ENCODE measurements around the gene HERC3. TPM values are rescaled to one million over a fixed set of nuclear protein-coding genes. Genes with fewer than 3 reads are reported as not detected.

Gene HERC3
- total and polyA plus RNA-seq, 4 donors, result 5.1 to 22.1 (median 10.0) TPM

DNA sequence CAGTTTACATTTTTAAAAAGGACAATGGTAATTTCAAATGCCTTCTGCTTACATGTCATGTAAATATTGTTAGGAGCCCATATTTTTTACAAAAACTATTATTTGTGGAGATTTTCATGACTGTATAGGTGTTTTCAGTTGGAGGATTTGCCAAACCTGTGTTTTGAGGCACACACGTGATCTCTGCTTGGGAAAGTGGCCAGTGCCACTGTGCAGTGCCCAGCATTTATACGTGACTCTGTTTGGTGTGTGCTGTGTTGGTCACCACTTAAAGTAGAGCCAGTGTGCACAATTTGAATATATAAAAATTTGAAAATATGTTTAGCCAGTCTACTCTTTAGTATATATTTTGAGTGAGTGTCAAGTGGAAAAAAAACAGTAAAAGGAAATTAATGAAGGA lies 132.1 kb downstream of the HERC3 start:
- WGBS, result 58% methylated on average over 2 of the region's 2 CpGs
- no peak overlapping the region for H3K9ac ChIP-seq (ENCODE audit: low read depth in 1 of 2, low read length in 2 of 2)
- peaks cover 4 to 10% (median 8%) of the 10 kb centered on the region in 4 donors for H3K4me1 ChIP-seq (ENCODE audit: control insufficient read depth in 4 of 4, insufficient read depth in 4 of 4, low read length in 3 of 4)
- no peaks in the 10 kb centered on the region for H3K9me3 ChIP-seq (ENCODE audit: control insufficient read depth in 4 of 4, low read length in 3 of 4)
- TF ChIP-seq ATF3 (IDR thresholded peaks at IDR 0.05) (no peak), TAF1 (conservative IDR thresholded peaks at IDR 0.05) (no peak), MAX (IDR thresholded peaks at IDR 0.05) (no peak), FOXA1 (IDR thresholded peaks at IDR 0.05) (no peak), RXRA (IDR thresholded peaks at IDR 0.05) (no peak), FOXA2 (IDR thresholded peaks at IDR 0.05) (no peak), HNF4G (IDR thresholded peaks at IDR 0.05) (no peak), NR2F2 (IDR thresholded peaks at IDR 0.05) (no peak)
- TF ChIP-seq, protein P1, sequence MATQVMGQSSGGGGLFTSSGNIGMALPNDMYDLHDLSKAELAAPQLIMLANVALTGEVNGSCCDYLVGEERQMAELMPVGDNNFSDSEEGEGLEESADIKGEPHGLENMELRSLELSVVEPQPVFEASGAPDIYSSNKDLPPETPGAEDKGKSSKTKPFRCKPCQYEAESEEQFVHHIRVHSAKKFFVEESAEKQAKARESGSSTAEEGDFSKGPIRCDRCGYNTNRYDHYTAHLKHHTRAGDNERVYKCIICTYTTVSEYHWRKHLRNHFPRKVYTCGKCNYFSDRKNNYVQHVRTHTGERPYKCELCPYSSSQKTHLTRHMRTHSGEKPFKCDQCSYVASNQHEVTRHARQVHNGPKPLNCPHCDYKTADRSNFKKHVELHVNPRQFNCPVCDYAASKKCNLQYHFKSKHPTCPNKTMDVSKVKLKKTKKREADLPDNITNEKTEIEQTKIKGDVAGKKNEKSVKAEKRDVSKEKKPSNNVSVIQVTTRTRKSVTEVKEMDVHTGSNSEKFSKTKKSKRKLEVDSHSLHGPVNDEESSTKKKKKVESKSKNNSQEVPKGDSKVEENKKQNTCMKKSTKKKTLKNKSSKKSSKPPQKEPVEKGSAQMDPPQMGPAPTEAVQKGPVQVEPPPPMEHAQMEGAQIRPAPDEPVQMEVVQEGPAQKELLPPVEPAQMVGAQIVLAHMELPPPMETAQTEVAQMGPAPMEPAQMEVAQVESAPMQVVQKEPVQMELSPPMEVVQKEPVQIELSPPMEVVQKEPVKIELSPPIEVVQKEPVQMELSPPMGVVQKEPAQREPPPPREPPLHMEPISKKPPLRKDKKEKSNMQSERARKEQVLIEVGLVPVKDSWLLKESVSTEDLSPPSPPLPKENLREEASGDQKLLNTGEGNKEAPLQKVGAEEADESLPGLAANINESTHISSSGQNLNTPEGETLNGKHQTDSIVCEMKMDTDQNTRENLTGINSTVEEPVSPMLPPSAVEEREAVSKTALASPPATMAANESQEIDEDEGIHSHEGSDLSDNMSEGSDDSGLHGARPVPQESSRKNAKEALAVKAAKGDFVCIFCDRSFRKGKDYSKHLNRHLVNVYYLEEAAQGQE (IDR thresholded peaks at IDR 0.05), result no peak
- H3K4me3 ChIP-seq (ENCODE audit: low read depth in 1 of 3, low read length in 3 of 3), result no peak overlapping the region
- H3K27ac ChIP-seq (ENCODE audit: low read depth in 1 of 2, low read length in 2 of 2), result no peak overlapping the region
- H3K36me3 ChIP-seq (ENCODE audit: control insufficient read depth in 4 of 4, insufficient read depth in 3 of 4, low read depth in 1 of 4, low read length in 3 of 4), result peaks cover 8 to 33% (median 26%) of the 10 kb centered on the region in 4 donors
- DNase-seq (ENCODE audit: low spot score), result no peak
- H3K27me3 ChIP-seq (ENCODE audit: control insufficient read depth in 4 of 4, insufficient read depth in 4 of 4, low read length in 3 of 4), result no peaks in the 10 kb centered on the region

- no peak overlapping the region for H3K27ac ChIP-seq (ENCODE audit: low read depth in 1 of 2, low read length in 2 of 2)
- no peaks in the 10 kb centered on the region for H3K9me3 ChIP-seq (ENCODE audit: control insufficient read depth in 4 of 4, low read length in 3 of 4)
- no peak overlapping the region for H3K9ac ChIP-seq (ENCODE audit: low read depth in 1 of 2, low read length in 2 of 2)
- peaks cover 8 to 40% (median 28%) of the 10 kb centered on the region in 4 donors for H3K36me3 ChIP-seq (ENCODE audit: control insufficient read depth in 4 of 4, insufficient read depth in 3 of 4, low read depth in 1 of 4, low read length in 3 of 4)
- DNase-seq (ENCODE audit: low spot score), result no peak
- H3K27me3 ChIP-seq (ENCODE audit: control insufficient read depth in 4 of 4, insufficient read depth in 4 of 4, low read length in 3 of 4), result no peaks in the 10 kb centered on the region
- TF ChIP-seq, protein P2, sequence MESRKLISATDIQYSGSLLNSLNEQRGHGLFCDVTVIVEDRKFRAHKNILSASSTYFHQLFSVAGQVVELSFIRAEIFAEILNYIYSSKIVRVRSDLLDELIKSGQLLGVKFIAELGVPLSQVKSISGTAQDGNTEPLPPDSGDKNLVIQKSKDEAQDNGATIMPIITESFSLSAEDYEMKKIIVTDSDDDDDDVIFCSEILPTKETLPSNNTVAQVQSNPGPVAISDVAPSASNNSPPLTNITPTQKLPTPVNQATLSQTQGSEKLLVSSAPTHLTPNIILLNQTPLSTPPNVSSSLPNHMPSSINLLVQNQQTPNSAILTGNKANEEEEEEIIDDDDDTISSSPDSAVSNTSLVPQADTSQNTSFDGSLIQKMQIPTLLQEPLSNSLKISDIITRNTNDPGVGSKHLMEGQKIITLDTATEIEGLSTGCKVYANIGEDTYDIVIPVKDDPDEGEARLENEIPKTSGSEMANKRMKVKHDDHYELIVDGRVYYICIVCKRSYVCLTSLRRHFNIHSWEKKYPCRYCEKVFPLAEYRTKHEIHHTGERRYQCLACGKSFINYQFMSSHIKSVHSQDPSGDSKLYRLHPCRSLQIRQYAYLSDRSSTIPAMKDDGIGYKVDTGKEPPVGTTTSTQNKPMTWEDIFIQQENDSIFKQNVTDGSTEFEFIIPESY (IDR thresholded peaks at IDR 0.05), result no peak
- TF ChIP-seq CTCF (IDR thresholded peaks at IDR 0.05; ENCODE audit: low read depth, low read length, missing input control) (no peak), FOXA2 (IDR thresholded peaks at IDR 0.05) (no peak), YY1 (IDR thresholded peaks at IDR 0.05) (no peak), JUND (IDR thresholded peaks at IDR 0.05) (no peak), GABPA (IDR thresholded peaks at IDR 0.05 in 1 of 2, conservative IDR thresholded peaks at IDR 0.05 in 1 of 2) (no peak), EGR1 (IDR thresholded peaks at IDR 0.05; ENCODE audit: low read depth in 2 of 2) (no peak), HNF4G (IDR thresholded peaks at IDR 0.05) (no peak), MAX (IDR thresholded peaks at IDR 0.05) (no peak), FOXA1 (IDR thresholded peaks at IDR 0.05) (no peak), ATF3 (IDR thresholded peaks at IDR 0.05) (no peak), SP1 (IDR thresholded peaks at IDR 0.05) (no peak), RXRA (IDR thresholded peaks at IDR 0.05) (no peak), NR2F2 (IDR thresholded peaks at IDR 0.05) (no peak), RAD21 (IDR thresholded peaks at IDR 0.05) (no peak), TAF1 (conservative IDR thresholded peaks at IDR 0.05) (no peak), HNF4A (conservative IDR thresholded peaks at IDR 0.05) (no peak)
- TF ChIP-seq, protein P1 (IDR thresholded peaks at IDR 0.05), result no peak
- peaks cover 4 to 10% (median 8%) of the 10 kb centered on the region in 4 donors for H3K4me1 ChIP-seq (ENCODE audit: control insufficient read depth in 4 of 4, insufficient read depth in 4 of 4, low read length in 3 of 4)
- WGBS, result 95% methylated on average over 4 of the region's 4 CpGs
- no peak overlapping the region for H3K4me3 ChIP-seq (ENCODE audit: low read depth in 1 of 3, low read length in 3 of 3)
Measured at GRCh38 chr4:88725143-88725542, 132.9 kb downstream of the HERC3 start.

Data from liver (tissue), 9 donors.